H1 (cell line): ENCODE data around the gene S100G. TPM values are rescaled to one million over a fixed set of nuclear protein-coding genes. Genes with fewer than 3 reads are reported as not detected.

Source experiments
- CHD7 ChIP-seq: fragments of 300-600 bp; sonication (generic); IDR thresholded peaks from 2 replicates; pipeline ENCODE4 v1.7.1; 2012; ENCODE audit warnings: low read length, moderate library complexity, mild to moderate bottlenecking, inconsistent platforms; ENCODE audit not compliant: insufficient replicate concordance
- RFX5 ChIP-seq: IDR thresholded peaks from 2 replicates; pipeline ENCODE4 v1.6.1; 2011; ENCODE audit warnings: low read depth, low read length, improper control_type of control experiment, borderline replicate concordance
- RXRA ChIP-seq: IDR thresholded peaks from 2 replicates; pipeline ENCODE4 v1.6.1; 2011; ENCODE audit warnings: low read depth, mild to moderate bottlenecking, low read length, moderate library complexity; ENCODE audit not compliant: insufficient read depth
- SIRT6 ChIP-seq: IDR thresholded peaks from one replicate; pipeline ENCODE4 v1.7.1; 2012; ENCODE audit warnings: low read length, inconsistent platforms
- SP4 ChIP-seq: IDR thresholded peaks from 2 replicates; pipeline ENCODE4 v1.6.1; 2012; ENCODE audit warnings: low read length, inconsistent platforms
- SRF ChIP-seq: IDR thresholded peaks from 2 replicates; pipeline ENCODE4 v1.6.1; 2011; ENCODE audit warnings: mild to moderate bottlenecking, low read depth, low read length, moderate library complexity
- TCF12 ChIP-seq: IDR thresholded peaks from 2 replicates; pipeline ENCODE4 v1.6.1; 2011; ENCODE audit warnings: low read depth, mild to moderate bottlenecking, low read length
- polyA plus RNA-seq, 7 experiments: library from polyadenylated mRNA; depleted of rRNA in 3 of 7; stranded (reverse) in 5 of 7; unstranded in 2 of 7; fragments of >200 nt in 5 of 7; fragments of 200-250 nt in 2 of 7; gene quantifications; 1 replicate in 5 of 7; 2 replicates in 1 of 7; 4 replicates in 1 of 7; pipeline versions ENCODE4 v1.2.1 to v1.2.3, GENCODE V29; 2011 to 2013; ENCODE audit warnings: missing spikeins in 2 of 7, mixed read lengths in 2 of 7
- total RNA-seq: library from RNA; stranded (reverse); fragmentation: NEBNext Ultra II Directional; extraction: Animal tissue kit (Norgen Biotek cat#: 25700); gene quantifications from 2 replicates; pipeline ENCODE4 v1.2.1, GENCODE V29; 2021

Gene S100G
- total and polyA plus RNA-seq, 2 of the 8 experiments (the other 6 are each of a cell fraction or from before 2014, with no cell fraction given): not detected

- no peak for TF ChIP-seq CHD7
- no peak for TF ChIP-seq RFX5
- TF ChIP-seq SP4: no peak
- TF ChIP-seq RXRA: no peak
- no peak for TF ChIP-seq SRF
- no peak for TF ChIP-seq TCF12
- no peak for TF ChIP-seq SIRT6
Measured at GRCh38 chrX:16702700-16703599, 53.0 kb downstream of the S100G start (continued).
